NCI-H2171 (cell line): ENCODE results near the gene EBF4.

Source experiments
- DNase-seq: peaks from one replicate; lab custom pipeline; 2025; lab: John Stamatoyannopoulos, UW

EBF4 gene

DNA sequence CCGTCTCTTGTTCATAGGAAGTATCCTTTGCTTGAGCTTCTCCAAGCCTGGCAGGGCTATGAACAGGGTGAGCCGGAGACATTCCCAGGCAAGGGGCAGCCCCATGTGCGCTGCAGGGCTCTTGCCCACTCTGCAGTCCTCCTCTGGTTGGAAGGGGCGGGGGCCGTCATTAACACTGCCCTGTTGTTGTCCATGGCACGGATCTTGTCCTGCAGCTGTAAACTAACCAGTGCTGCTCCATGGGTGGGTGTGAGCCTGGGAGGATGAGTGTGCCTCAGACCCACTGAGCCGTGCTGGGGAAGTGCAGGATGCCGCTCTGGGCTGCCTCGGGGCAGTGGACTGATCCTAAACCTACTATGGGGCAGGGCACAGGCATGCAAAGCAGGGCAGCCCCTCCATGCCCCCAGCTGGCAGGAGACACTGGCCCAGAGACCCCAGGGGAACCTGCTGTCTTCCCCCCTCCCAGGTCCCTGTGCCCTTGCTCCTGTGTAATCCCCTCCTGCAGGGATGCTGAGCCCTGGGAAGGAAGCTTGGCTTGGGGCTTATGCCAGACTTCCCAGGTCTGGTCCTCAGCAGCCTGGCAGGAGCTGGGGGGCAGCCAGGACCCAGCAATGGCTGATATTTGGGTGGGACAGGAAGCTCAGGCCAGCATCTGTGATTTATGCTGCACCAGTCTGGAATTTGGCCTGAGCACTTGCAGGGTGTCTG is 8.5 kb downstream of the EBF4 start:
- DNase-seq, result no peak

DNA sequence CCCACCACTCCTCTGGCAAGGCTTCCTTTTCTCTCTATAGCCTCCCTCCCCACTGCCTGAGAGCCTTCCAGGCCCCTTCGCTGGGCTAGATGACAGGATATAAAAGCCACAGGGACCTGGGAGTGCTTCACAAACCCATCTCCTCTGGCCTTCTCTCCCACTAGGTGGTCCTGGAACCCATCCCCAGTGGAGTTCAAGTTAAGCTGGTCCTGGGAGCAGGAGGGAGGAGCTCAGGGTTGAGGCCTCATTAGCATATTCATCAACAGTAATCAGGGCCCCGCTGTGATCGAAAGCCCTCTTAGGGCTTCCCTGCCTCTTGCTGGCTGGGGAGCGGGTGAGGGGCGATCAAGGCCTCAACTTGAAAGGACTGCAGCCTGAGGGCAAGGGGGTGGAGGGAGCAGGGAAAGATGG is 9.1 kb downstream of the EBF4 start:
- no peak for DNase-seq

GRCh38 chr20:2703716-2704475 is 11.3 kb downstream of the EBF4 start:
- no peak for DNase-seq

GRCh38 chr20:2705931-2706645 is 13.5 kb downstream of the EBF4 start:
- no peak for DNase-seq

GRCh38 chr20:2706688-2707352 is 14.2 kb downstream of the EBF4 start:
- DNase-seq, result no peak

GRCh38 chr20:2707353-2708072 is 14.9 kb downstream of the EBF4 start:
- no peak for DNase-seq

GRCh38 chr20:2708073-2708415 is 15.5 kb downstream of the EBF4 start:
- DNase-seq, result no peak

DNA sequence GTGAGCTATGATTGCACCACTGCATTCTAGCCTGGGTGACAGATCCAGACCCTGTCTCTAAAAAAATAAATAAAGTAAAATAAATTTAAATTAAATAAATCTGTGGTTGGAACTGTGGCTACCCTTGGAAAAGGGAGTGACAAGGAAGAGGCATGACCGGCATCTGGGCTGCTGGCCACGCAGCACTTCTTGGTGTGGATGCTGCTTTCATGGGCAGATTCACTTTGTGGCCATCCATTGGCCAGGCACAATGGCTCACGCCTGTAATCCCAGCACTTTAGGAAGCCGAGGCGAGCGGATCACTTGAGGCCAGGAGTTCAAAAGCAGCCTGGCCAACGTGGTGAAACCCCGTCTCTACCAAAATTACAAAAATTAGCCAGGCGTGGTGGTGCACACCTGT is 16.1 kb downstream of the EBF4 start:
- DNase-seq, result no peak

DNA sequence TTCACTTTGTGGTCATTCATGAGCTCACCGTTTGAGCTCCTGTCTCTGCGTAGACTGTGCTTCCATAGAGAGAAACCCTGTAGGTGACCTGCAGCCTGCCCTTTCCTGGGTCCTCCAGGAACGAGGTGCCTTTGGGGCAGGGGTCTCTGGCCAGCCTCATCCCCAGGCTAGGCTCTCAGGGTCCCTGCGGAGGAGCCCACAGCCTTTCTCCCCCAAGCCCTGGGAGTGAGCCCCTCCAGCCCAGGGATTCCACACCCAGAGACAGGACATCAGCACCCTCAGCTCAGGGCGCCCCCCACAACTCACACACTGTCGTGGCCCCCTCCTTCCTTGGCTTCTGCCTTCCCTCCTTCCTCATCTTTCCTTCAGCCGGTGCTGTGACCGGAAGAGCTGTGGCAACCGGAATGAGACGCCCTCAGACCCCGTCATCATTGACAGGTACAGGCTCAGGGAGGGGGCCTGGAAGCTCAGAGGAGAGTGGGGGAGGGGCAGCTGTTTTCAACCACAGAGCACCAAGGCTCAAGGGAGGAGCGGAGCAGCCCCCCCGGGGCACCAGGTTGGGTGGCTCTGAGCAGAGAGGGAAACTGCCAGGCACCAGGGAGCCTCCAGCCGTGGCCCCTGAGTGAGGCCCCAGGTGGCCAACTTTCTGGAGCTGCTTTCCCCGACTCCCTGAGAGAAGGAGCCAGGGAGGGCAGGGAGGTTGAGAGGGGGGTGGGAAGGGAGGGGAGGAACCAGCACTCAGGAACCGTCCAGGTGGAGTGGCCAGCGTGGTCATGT is 16.8 kb downstream of the EBF4 start:
- no peak for DNase-seq

GRCh38 chr20:2713285-2713684 is 20.7 kb downstream of the EBF4 start:
- DNase-seq, result no peak

DNA sequence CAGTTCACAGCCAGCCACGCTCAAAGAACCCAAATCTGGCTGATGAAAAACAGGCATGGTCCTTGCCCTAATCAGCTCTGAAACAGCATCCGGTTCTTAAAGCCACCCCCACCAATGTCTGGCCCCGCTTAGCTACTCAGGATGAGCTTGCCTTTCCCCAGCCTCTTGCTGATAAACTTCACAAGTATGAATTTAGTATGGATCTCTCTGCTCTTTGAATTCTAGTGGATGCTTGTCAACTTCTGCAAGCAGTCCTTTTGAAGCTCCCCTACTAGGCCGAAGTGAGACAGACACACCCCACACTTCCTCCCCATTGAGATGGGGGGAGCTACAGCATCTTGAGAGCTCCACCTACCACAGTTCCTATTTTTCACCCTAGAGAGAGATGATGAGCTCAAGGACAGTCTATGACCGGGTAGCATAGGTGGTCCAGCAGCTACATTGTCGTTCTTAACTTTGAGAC is 36.7 kb downstream of the EBF4 start:
- DNase-seq, result no peak

- DNase-seq, result no peak
Measured at GRCh38 chr20:2729791-2730190, 37.2 kb downstream of the EBF4 start.

DNA sequence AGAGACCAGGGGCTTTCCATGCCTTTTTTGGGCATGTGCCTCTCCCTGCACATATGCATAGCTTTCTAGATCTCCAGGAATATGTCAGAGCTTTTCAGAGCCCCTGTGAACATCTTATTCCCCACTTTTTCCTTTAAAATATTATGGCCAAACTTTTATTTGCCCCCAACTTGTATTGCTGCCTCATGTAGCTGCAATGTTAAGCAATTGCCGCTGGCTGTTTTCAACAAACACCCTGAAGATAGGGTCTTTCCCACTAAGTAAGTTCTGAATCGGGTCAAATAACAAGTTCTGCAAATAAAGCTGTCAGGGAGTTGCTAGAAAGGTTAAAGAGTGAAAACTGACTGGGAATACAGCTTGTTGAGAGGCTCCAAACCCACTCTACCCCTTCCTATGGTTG is 42.3 kb downstream of the EBF4 start:
- no peak for DNase-seq

GRCh38 chr20:2736441-2736840 is 43.9 kb downstream of the EBF4 start:
- no peak for DNase-seq

DNA sequence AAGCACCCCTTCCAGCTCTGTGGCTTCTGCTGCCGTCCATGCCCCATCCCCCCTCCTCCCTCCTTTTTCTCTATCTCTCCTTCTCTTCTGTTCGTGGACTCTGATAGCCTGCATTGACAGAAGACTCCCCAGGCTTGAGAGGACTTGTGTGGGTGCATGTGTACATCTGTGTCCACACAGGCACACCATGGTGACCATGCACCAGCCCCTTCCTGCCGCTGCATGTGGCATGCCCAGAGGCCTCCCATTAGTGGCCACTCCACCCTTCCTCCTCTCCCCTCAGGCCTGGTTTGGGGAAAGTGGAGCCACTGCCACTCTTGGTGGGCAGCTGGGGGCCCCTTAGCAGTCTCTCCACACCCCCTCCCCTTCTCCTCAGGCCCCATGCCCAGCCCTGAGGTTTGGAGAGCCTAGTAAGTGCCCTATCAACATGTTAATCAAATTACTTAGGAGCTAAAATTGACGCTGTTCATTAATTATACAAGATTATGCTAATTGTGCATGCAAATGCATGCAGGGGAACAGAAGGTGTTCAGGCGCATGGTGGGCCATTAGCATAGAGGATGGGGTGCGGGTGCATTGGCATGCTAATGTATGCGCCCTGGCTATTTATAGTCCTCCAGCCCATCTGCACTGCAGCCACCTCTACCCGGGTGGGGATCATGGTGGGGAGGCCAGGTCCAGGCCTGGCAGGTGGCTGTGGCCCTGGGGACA is 45.9 kb downstream of the EBF4 start:
- DNase-seq, result no peak

DNA sequence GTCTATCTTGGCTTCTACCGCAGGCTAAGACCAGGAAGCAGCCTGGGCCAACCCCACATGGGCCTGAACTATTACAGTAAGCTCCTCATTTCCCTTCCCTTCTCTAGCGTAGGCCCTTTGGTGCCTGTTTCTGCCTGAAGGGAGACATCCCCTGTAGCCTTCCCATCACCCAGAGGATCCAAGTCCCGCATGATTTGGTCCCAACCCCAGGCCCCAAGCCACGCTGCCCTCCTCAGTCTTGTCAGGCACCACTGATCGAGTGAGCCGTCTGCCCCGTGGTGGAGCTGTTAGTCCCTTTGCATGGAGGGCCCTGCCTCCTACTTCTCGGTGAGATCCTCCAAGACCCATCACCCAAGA is 46.4 kb downstream of the EBF4 start:
- no peak for DNase-seq

- DNase-seq, result no peak
Measured at GRCh38 chr20:2740702-2741101, 48.1 kb downstream of the EBF4 start.

GRCh38 chr20:2741463-2741862 is 48.9 kb downstream of the EBF4 start:
- DNase-seq, result no peak

GRCh38 chr20:2741881-2742280 is 49.3 kb downstream of the EBF4 start:
- no peak for DNase-seq

DNA sequence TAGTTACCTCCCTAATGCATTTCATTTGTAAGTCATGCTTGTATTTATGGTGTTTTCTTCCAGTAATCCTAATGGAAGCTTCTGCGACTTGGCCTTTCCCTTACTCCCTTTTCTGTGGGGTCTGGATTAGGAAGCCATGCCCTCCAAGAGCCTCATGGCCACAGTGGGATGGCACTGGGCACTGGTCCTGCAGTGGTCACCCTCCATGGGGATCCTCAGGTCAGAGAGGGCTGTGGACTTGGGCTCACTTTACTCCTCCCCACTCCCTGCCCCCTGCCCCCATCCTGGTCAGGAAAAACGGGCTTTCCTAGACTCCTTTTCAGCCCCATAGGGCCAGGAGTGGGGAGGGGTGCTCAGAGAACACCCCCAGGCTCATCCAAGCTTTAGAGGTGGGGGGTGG is 49.9 kb downstream of the EBF4 start:
- no peak for DNase-seq
